Measurements from ENCODE around the gene RGR.

RGR gene

GRCh38 chr10:84221916-84222315 lies 22.9 kb upstream of the RGR start:
- DNase-seq (ENCODE audit: low read depth) = no peak

- no peak for DNase-seq (ENCODE audit: low read depth)
Observed at GRCh38 chr10:84224411-84225028, 20.3 kb upstream of the RGR start.

- DNase-seq (ENCODE audit: low read depth) = no peak
Observed at GRCh38 chr10:84225427-84226173, 19.3 kb upstream of the RGR start, which contains the start of gene LRIT2. Gene LRIT2, minus strand, starts transcription at chr10:84225544. Its CDS starts 24 bp downstream, at chr10:84225520.

GRCh38 chr10:84226616-84227015 lies 18.2 kb upstream of the RGR start:
- DNase-seq (ENCODE audit: low read depth) = no peak

- DNase-seq (ENCODE audit: low read depth) = no peak
Observed at GRCh38 chr10:84227810-84228209, 17.0 kb upstream of the RGR start.

GRCh38 chr10:84230359-84230758 lies 14.5 kb upstream of the RGR start:
- no peak for DNase-seq (ENCODE audit: low read depth)

GRCh38 chr10:84232376-84232775 lies 12.5 kb upstream of the RGR start:
- no peak for DNase-seq (ENCODE audit: low read depth)

- DNase-seq (ENCODE audit: low read depth) = no peak
Observed at GRCh38 chr10:84233940-84234339, 10.9 kb upstream of the RGR start.

GRCh38 chr10:84234479-84234878 lies 10.4 kb upstream of the RGR start:
- no peak for DNase-seq (ENCODE audit: low read depth)

- no peak for DNase-seq (ENCODE audit: low read depth)
Observed at GRCh38 chr10:84235096-84235495, 9.8 kb upstream of the RGR start.

- DNase-seq (ENCODE audit: low read depth) = no peak
Observed at GRCh38 chr10:84236807-84237198, 8.1 kb upstream of the RGR start.

GRCh38 chr10:84237199-84238051 lies 7.4 kb upstream of the RGR start:
- DNase-seq (ENCODE audit: low read depth) = no peak

GRCh38 chr10:84238909-84239308 lies 5.9 kb upstream of the RGR start:
- no peak for DNase-seq (ENCODE audit: low read depth)

- no peak for DNase-seq (ENCODE audit: low read depth)
Observed at GRCh38 chr10:84241185-84241790, 3.6 kb upstream of the RGR start, which contains the start of gene LRIT1. Gene LRIT1, minus strand, starts transcription at chr10:84241546. Its CDS starts 107 bp downstream, at chr10:84241439.

- DNase-seq (ENCODE audit: low read depth) = no peak
Observed at GRCh38 chr10:84243759-84244158, 1.1 kb upstream of the RGR start.

- DNase-seq (ENCODE audit: low read depth) = no peak
Observed at GRCh38 chr10:84247496-84247895, 2.6 kb downstream of the RGR start.

GRCh38 chr10:84248794-84249193 lies 3.9 kb downstream of the RGR start:
- DNase-seq (ENCODE audit: low read depth) = no peak

- DNase-seq (ENCODE audit: low read depth) = no peak
Observed at GRCh38 chr10:84254552-84255478, 10.0 kb downstream of the RGR start.

- DNase-seq (ENCODE audit: low read depth) = no peak
Observed at GRCh38 chr10:84256510-84257342, 11.9 kb downstream of the RGR start.

- no peak for DNase-seq (ENCODE audit: low read depth)
Observed at GRCh38 chr10:84257343-84258020, 12.6 kb downstream of the RGR start.
